NCI-H1436 treated with DMSO at 0.1 percent for 48 hours (cell line): Measurements from ENCODE around the gene ZNF689.
A peak's percentile ranks its signal among the peaks of the same experiment; 100 is the strongest.
"Not testable (repeated sequence)": the region's sequence is repeated elsewhere in the genome, so short reads cannot be mapped to it uniquely, and the experiment has no call there.

Experiments used
- DNase-seq: peaks from one replicate; lab custom pipeline; 2025; lab: John Stamatoyannopoulos, UW

The ZNF689 gene

GRCh38 chr16:30609926-30610839 lies at the start of gene ZNF689:
Gene ZNF689 (minus strand): TSS chr16:30610389. CDS start chr16:30610041, 348 bp downstream.
- peak; percentile 76 for DNase-seq

- DNase-seq: peak; percentile 87
These were observed 48.7 kb upstream of the ZNF689 start for GRCh38 chr16:30658731-30659506.

- peak; percentile 99 for DNase-seq
These were observed 47.9 kb upstream of the ZNF689 start, which contains the start of gene FBRS for GRCh38 chr16:30657866-30658730. Gene FBRS (plus strand): TSS chr16:30658431. CDS start chr16:30659519, 1,088 bp downstream.

- no peak for DNase-seq
These were observed 47.0 kb upstream of the ZNF689 start for GRCh38 chr16:30656974-30657865.

- no peak for DNase-seq
These were observed 46.2 kb upstream of the ZNF689 start for GRCh38 chr16:30656388-30656787.

- DNase-seq: no peak
These were observed 45.7 kb upstream of the ZNF689 start for GRCh38 chr16:30655815-30656347.

GRCh38 chr16:30654856-30655255 lies 44.7 kb upstream of the ZNF689 start:
- no peak for DNase-seq

- no peak for DNase-seq
These were observed 42.5 kb upstream of the ZNF689 start for GRCh38 chr16:30652718-30653117.

GRCh38 chr16:30652005-30652296 lies 41.8 kb upstream of the ZNF689 start:
- DNase-seq: no peak

- DNase-seq: peak; percentile 6
These were observed 41.2 kb upstream of the ZNF689 start for GRCh38 chr16:30651124-30652004.

GRCh38 chr16:30650369-30651123 lies 40.4 kb upstream of the ZNF689 start, which contains the start of gene PRR14:
Gene PRR14 (plus strand): TSS chr16:30650960. CDS start chr16:30651646, 686 bp downstream.
- DNase-seq: peak; percentile 98

GRCh38 chr16:30649725-30650368 lies 39.7 kb upstream of the ZNF689 start:
- no peak for DNase-seq

GRCh38 chr16:30647274-30647571 lies 37.0 kb upstream of the ZNF689 start:
- DNase-seq: no peak

- DNase-seq: no peak
These were observed 35.5 kb upstream of the ZNF689 start for GRCh38 chr16:30645727-30646126.

GRCh38 chr16:30644334-30644830 lies 34.2 kb upstream of the ZNF689 start:
- no peak for DNase-seq

- no peak for DNase-seq
These were observed 31.3 kb upstream of the ZNF689 start for GRCh38 chr16:30641378-30641982.

GRCh38 chr16:30637944-30638343 lies 27.8 kb upstream of the ZNF689 start:
- DNase-seq: peak; percentile 12

GRCh38 chr16:30637139-30637538 lies 26.9 kb upstream of the ZNF689 start:
- DNase-seq: not testable (repeated sequence)
